ENCODE measurements around the gene MYRFL.

GRCh38 chr12:69846976-69847375 is 21.9 kb downstream of the MYRFL start:
- TF ChIP-seq CTCF (conservative IDR thresholded peaks at IDR 0.05; ENCODE audit: low read length) (no peak), EZH2phosphoT487 (IDR thresholded peaks at IDR 0.05; ENCODE audit: borderline replicate concordance) (no peak)
